ENCODE measurements around the gene TXK. TPM values are rescaled to one million over a fixed set of nuclear protein-coding genes. Genes with fewer than 3 reads are reported as not detected.

Gene TXK
- total RNA-seq, 1 experiment from 2014 or later, result 1.7 TPM

- H3K4me3 ChIP-seq (replicated peaks in 1 of 2; ENCODE audit: low read depth in 1 of 2, low read length in 2 of 2), result no peak overlapping the region
- no peaks in the 10 kb centered on the region for H4K20me1 ChIP-seq (ENCODE audit: insufficient read depth)
- H3K9me3 ChIP-seq (ENCODE audit: control insufficient read depth in 1 of 2, insufficient read depth in 1 of 2, low read depth in 1 of 2, low read length in 2 of 2), result no peaks in the 10 kb centered on the region
- no peaks in the 10 kb centered on the region for H3K4me1 ChIP-seq (ENCODE audit: control insufficient read depth in 1 of 2, insufficient read depth in 2 of 2, low read length in 2 of 2)
- POLR2A ChIA-PET, result no interaction called here
- H3K9me2 ChIP-seq (ENCODE audit: insufficient read depth), result no peaks in the 10 kb centered on the region
- RAD21 ChIA-PET (ENCODE audit: low non-redundant PET in 1 of 2, low total read pairs in 2 of 2, uncharacterized antibody in 2 of 2, unreplicated experiment in 2 of 2), result no interaction called here
- no peaks in the 10 kb centered on the region for H3K79me2 ChIP-seq (ENCODE audit: insufficient read depth, low read length)
- H2AFZ ChIP-seq (ENCODE audit: low read depth, low read length, poor library complexity, severe bottlenecking), result no peak overlapping the region
- TF ChIP-seq SRF (IDR thresholded peaks at IDR 0.05; ENCODE audit: low read depth) (no peak), CTCF (IDR thresholded peaks at IDR 0.05 in 2 of 3, conservative IDR thresholded peaks at IDR 0.05 in 1 of 3; ENCODE audit: borderline replicate concordance in 1 of 3, insufficient read depth in 1 of 3, low read depth in 2 of 3, low read length in 2 of 3) (peak; percentile 23 to 71 (median 67); a peak in 5 of 6 replicates), JUND (IDR thresholded peaks at IDR 0.05) (no peak), RAD21 (IDR thresholded peaks at IDR 0.05; ENCODE audit: low read depth) (peak; percentile 31; the same call in 1 of the 2 replicates)
- H3K27ac ChIP-seq (ENCODE audit: low read depth, low read length), result no peak overlapping the region
- peak; percentile 10 for DNase-seq (ENCODE audit: low read depth, low spot score)
- no TSS peak for BruUV-seq (replicated peaks)
- no peaks in the 10 kb centered on the region for H3K27me3 ChIP-seq (ENCODE audit: insufficient read depth, low read length)
- no peak overlapping the region for H3K4me2 ChIP-seq (ENCODE audit: low read length)
- CTCF ChIA-PET, result interaction anchor here (0.9 to 1.8 kb wide), 6 partner anchors 8 to 76 kb away, joined by 3 to 10 read pairs (median 4); no protein-coding TSS in a partner anchor
- peaks cover 0 to 3% of the 10 kb centered on the region in 2 experiments; a peak in 1 of 4 replicates for H3K36me3 ChIP-seq (ENCODE audit: control insufficient read depth in 1 of 2, insufficient read depth in 2 of 2, low read length in 2 of 2)
- H3K9ac ChIP-seq (ENCODE audit: low read length), result no peak overlapping the region
- peak; percentile 84 for ATAC-seq
- intact Hi-C loops (cut with micrococcal nuclease), result loop anchor here (5.0 kb wide), 1 partner anchor 53 kb away; no protein-coding TSS in a partner anchor
Observed at GRCh38 chr4:48033825-48034413, 100.1 kb downstream of the TXK start.

GRCh38 chr4:48033412-48033811 is 100.6 kb downstream of the TXK start:
- H3K79me2 ChIP-seq (ENCODE audit: insufficient read depth, low read length), result no peaks in the 10 kb centered on the region
- H3K9me3 ChIP-seq (ENCODE audit: control insufficient read depth in 1 of 2, insufficient read depth in 1 of 2, low read depth in 1 of 2, low read length in 2 of 2), result no peaks in the 10 kb centered on the region
- H3K36me3 ChIP-seq (ENCODE audit: control insufficient read depth in 1 of 2, insufficient read depth in 2 of 2, low read length in 2 of 2), result peaks cover 0 to 3% of the 10 kb centered on the region in 2 experiments; a peak in 1 of 4 replicates
- H3K4me2 ChIP-seq (ENCODE audit: low read length), result no peak overlapping the region
- H2AFZ ChIP-seq (ENCODE audit: low read depth, low read length, poor library complexity, severe bottlenecking), result no peak overlapping the region
- DNase-seq (ENCODE audit: low read depth, low spot score), result no peak
- no peak overlapping the region for H3K4me3 ChIP-seq (replicated peaks in 1 of 2; ENCODE audit: low read depth in 1 of 2, low read length in 2 of 2)
- ChIA-PET RAD21 (ENCODE audit: low non-redundant PET in 1 of 2, low total read pairs in 2 of 2, uncharacterized antibody in 2 of 2, unreplicated experiment in 2 of 2) (no interaction called here), CTCF (interaction anchor here (1.0 to 1.8 kb wide), 4 partner anchors 9 to 76 kb away, joined by 3 to 10 read pairs (median 3); no protein-coding TSS in a partner anchor), POLR2A (no interaction called here)
- H3K27ac ChIP-seq (ENCODE audit: low read depth, low read length), result no peak overlapping the region
- TF ChIP-seq EZH2 (IDR thresholded peaks at IDR 0.05), result no peak
- TF ChIP-seq EGR1 (IDR thresholded peaks at IDR 0.05; ENCODE audit: low read depth), result no peak
- no peak for TF ChIP-seq CBX3 (IDR thresholded peaks at IDR 0.05; ENCODE audit: low read depth)
- no peak for TF ChIP-seq FOSL1 (IDR thresholded peaks at IDR 0.05; ENCODE audit: low read depth)
- ATAC-seq, result no peak
- no peaks in the 10 kb centered on the region for H3K9me2 ChIP-seq (ENCODE audit: insufficient read depth)
- intact Hi-C loops (cut with micrococcal nuclease), result loop anchor here (5.0 kb wide), 1 partner anchor 54 kb away; no protein-coding TSS in a partner anchor
- H3K9ac ChIP-seq (ENCODE audit: low read length), result no peak overlapping the region
- H3K4me1 ChIP-seq (ENCODE audit: control insufficient read depth in 1 of 2, insufficient read depth in 2 of 2, low read length in 2 of 2), result no peaks in the 10 kb centered on the region
- no peaks in the 10 kb centered on the region for H3K27me3 ChIP-seq (ENCODE audit: insufficient read depth, low read length)
- no TSS peak for BruUV-seq (replicated peaks)
- no peaks in the 10 kb centered on the region for H4K20me1 ChIP-seq (ENCODE audit: insufficient read depth)

Data from HCT116 (cell line).